ENCODE results near the gene PPP1R1B.
A peak's percentile ranks its signal among the peaks of the same experiment; 100 is the strongest.

DNA sequence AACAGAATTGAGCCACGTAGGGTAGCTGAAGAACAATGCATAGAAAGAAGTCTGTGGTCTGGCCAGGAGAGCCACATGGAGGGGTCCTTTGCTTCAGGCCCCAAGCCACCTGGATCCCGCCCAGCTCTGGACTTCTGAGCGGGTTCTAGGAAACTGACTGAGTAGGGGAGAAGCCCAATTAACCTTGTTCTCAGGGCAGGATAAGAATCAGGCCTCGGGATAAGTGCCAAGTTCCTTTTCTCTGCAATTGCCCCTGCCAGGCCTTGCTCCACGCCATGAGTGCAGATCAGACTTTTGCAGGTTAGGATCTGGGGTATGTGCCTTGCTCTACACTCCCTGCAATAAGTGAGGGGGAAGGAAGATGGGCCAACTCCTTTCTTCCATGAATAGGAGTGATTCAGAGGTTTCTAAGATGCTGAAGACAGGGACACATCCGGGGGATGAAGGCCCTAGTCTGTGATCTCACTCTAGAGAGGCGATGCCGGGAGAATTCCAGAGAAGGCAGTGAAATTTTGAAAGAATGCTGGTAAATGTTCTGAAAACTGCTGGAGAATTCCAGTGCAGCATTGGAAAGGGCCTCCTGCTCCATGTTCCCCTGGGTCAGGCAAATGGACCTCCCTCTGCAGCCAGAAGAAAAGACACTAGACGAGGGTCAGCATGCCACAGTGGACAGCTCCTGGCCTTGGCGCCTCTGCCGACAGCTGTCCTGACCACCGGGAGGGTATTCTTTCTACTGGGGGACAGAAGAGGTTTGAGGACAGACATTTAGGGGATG, 24.8 kb upstream of the PPP1R1B start:
- TF ChIP-seq YY1 (IDR thresholded peaks at IDR 0.05; ENCODE audit: low read depth) = no peak
- TF ChIP-seq TAF1 (IDR thresholded peaks at IDR 0.05; ENCODE audit: low read depth) = no peak
- TF ChIP-seq, protein P1, sequence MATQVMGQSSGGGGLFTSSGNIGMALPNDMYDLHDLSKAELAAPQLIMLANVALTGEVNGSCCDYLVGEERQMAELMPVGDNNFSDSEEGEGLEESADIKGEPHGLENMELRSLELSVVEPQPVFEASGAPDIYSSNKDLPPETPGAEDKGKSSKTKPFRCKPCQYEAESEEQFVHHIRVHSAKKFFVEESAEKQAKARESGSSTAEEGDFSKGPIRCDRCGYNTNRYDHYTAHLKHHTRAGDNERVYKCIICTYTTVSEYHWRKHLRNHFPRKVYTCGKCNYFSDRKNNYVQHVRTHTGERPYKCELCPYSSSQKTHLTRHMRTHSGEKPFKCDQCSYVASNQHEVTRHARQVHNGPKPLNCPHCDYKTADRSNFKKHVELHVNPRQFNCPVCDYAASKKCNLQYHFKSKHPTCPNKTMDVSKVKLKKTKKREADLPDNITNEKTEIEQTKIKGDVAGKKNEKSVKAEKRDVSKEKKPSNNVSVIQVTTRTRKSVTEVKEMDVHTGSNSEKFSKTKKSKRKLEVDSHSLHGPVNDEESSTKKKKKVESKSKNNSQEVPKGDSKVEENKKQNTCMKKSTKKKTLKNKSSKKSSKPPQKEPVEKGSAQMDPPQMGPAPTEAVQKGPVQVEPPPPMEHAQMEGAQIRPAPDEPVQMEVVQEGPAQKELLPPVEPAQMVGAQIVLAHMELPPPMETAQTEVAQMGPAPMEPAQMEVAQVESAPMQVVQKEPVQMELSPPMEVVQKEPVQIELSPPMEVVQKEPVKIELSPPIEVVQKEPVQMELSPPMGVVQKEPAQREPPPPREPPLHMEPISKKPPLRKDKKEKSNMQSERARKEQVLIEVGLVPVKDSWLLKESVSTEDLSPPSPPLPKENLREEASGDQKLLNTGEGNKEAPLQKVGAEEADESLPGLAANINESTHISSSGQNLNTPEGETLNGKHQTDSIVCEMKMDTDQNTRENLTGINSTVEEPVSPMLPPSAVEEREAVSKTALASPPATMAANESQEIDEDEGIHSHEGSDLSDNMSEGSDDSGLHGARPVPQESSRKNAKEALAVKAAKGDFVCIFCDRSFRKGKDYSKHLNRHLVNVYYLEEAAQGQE (IDR thresholded peaks at IDR 0.05; ENCODE audit: low read depth) = peak; percentile 75
- TF ChIP-seq TEAD4 (IDR thresholded peaks at IDR 0.05) = no peak
- TF ChIP-seq CEBPB (IDR thresholded peaks at IDR 0.05) = no peak
- TF ChIP-seq, protein P2, sequence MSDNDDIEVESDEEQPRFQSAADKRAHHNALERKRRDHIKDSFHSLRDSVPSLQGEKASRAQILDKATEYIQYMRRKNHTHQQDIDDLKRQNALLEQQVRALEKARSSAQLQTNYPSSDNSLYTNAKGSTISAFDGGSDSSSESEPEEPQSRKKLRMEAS (IDR thresholded peaks at IDR 0.05) = no peak
- TF ChIP-seq, protein P3, sequence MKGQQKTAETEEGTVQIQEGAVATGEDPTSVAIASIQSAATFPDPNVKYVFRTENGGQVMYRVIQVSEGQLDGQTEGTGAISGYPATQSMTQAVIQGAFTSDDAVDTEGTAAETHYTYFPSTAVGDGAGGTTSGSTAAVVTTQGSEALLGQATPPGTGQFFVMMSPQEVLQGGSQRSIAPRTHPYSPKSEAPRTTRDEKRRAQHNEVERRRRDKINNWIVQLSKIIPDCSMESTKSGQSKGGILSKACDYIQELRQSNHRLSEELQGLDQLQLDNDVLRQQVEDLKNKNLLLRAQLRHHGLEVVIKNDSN (IDR thresholded peaks at IDR 0.05) = no peak
- no peak for TF ChIP-seq EGR1 (IDR thresholded peaks at IDR 0.05)
- TF ChIP-seq NFIC (IDR thresholded peaks at IDR 0.05) = no peak
- no peak for TF ChIP-seq FOXM1 (IDR thresholded peaks at IDR 0.05; ENCODE audit: borderline replicate concordance, low read depth)
- no peak for TF ChIP-seq EP300 (IDR thresholded peaks at IDR 0.05; ENCODE audit: borderline replicate concordance)
- TF ChIP-seq RAD21 (IDR thresholded peaks at IDR 0.05; ENCODE audit: low read depth) = no peak

All from Ishikawa (cell line).